Astrocyte of the hippocampus (primary cell): ENCODE results near the gene GFOD1.
"Not testable (repeated sequence)": the region's sequence is repeated elsewhere in the genome, so short reads cannot be mapped to it uniquely, and the experiment has no call there.

ENCODE experiments used
- DNase-seq: peaks from one replicate; pipeline ENCODE4 v3.0.0; 2011; ENCODE audit warnings: low read depth, low spot score

The GFOD1 gene

DNA sequence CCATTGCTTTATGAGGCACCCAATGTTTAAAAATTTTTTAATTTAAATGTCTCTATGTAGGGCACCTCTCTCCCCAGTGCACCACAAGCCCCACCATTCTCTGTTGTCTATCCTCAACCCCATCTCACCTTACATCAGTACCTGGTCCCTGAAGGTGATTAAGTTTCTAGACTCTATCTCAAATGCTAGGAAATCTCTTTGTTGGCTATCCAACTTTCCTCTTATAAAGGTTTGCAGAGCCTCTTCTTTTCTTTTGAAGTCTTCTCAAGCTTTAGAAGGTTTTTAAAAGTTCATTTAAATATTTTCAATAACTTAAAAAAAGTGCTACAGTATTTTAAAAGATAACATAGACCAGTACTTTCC is 82.5 kb downstream of the GFOD1 start:
- no peak for DNase-seq

GRCh38 chr6:13404228-13404891 is 83.0 kb downstream of the GFOD1 start:
- peak; percentile 61 for DNase-seq

- DNase-seq: peak; percentile 71
Observed at GRCh38 chr6:13402711-13403110, 84.7 kb downstream of the GFOD1 start.

DNA sequence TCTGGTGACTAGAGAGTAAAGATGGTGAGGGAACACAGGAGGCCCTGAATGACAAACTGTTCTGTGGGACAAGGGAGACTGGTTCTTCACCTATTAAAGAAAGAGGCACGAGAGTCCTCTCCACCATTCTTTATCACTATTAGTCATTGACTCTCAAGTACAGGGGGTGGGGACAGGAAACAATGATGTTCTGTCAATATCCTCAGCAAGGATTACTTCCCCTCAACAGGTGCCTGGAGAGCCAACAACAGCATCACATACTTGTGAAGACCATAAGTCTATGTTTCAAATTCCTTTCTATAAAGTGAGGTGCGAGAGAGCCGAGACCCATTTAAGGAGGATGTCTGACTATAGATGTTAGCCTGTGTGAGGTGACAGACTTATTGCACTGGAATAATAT is 86.6 kb downstream of the GFOD1 start:
- DNase-seq: no peak

GRCh38 chr6:13398421-13398994 is 88.9 kb downstream of the GFOD1 start:
- DNase-seq: no peak

DNA sequence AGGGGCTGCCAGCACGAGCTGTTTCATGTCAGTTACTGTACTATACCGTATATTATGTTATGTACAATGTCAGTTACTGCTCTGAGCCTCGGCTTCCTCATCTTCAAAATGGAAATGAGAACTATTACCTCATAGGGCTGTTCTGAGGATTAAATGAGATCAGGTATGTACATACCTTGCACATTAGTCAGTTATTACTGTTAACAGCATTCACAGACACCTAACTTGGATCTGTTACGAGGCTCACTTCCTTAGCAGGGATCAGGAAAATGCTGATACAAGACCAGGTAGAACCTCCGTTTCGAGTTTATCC is 89.4 kb downstream of the GFOD1 start:
- no peak for DNase-seq

DNA sequence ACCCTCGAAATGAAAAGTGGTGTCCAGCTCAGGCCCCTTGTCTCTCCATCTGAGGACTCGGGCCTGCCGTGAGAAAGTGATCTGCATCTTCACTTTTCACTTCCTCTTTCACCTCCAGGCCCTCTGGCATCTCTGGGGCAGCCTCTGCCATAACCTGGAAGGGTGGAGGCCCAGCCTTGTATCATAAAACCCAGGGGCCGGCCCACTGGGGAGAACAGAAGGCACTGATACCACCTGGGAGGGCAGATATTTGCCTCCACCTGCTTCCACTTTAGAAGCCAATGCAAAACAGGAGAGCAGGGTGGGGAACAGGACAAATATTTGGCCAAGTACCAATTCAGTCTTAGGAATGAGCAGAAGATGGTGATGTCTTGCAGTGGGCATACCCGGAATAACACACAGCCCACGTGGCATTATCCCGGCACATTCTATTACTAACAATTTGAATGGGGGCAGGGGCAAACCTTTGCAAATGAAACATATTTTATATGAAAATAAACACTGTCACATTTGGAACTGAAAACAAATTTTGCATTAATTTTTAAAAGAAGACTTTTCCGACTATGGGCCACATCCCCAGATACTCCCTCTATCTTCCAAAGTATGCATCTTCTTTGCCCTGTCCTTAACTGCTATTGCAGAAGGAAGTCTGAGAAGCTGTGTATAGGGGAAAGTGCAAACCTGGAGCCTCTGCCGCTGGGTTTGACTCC is 89.9 kb downstream of the GFOD1 start:
- DNase-seq: no peak

GRCh38 chr6:13396241-13396792 is 91.1 kb downstream of the GFOD1 start:
- DNase-seq: no peak

- peak; percentile 87 for DNase-seq
Observed at GRCh38 chr6:13395272-13396237, 91.8 kb downstream of the GFOD1 start.

DNA sequence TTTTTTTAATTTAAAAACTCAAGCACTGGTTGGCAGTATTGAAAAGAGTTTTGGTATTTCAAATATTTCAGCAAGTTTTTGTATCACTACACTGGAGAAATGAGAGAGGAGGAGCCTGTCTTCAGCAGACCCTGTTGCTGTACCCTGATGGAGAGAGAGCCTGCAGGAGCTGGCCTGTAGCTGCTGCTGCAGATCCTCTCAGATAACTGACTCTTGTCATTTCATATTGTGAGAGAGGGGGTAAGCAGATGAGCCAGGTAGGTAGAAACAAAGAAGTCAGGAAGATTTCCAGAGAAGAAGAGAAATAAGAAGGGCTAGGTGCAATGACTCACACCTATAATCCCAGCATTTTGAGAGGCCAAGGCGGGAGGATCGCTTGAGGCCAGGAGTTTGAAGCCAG is 94.9 kb downstream of the GFOD1 start:
- no peak for DNase-seq

DNA sequence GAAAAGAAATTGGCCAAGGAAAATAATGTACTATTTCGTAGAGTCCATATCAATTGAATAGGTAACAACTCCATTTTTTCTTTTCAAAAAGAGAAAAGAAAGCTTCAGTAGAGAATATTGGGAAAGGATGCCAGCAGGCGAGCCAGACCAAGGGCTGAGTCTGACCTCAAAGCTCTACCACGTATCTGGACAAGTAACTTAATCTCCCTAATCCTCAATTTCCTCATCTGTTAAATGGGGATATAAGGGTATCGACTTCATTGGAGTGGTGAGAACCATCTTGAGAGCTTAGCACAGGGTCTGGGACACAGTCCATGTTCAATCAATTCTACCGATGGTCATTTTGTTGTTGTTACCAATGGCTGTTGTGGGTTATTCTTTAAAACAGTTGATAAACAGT is 95.9 kb downstream of the GFOD1 start:
- no peak for DNase-seq

- DNase-seq: no peak
Observed at GRCh38 chr6:13390658-13391057, 96.7 kb downstream of the GFOD1 start.

- DNase-seq: not testable (repeated sequence)
Observed at GRCh38 chr6:13389237-13389636, 98.2 kb downstream of the GFOD1 start.

DNA sequence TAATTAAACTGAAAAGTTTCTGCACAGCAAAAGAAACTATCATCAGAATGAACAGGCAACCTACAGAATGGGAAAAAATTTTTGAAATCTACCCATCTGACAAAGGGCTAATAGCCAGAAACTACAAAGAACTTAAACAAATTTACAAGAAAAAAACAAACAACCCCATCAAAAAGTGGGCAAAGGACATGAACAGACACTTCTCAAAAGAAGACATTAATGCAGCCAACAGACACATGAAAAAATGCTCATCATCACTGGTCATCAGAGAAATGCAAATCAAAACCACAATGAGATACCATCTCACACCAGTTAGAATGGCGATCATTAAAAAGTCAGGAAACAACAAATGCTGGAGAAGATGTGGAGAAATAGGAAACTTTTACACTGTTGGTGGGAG is 98.6 kb downstream of the GFOD1 start:
- DNase-seq: not testable (repeated sequence)

- no peak for DNase-seq
Observed at GRCh38 chr6:13384966-13385365, 102.4 kb downstream of the GFOD1 start.

GRCh38 chr6:13384506-13384905 is 102.9 kb downstream of the GFOD1 start:
- no peak for DNase-seq

DNA sequence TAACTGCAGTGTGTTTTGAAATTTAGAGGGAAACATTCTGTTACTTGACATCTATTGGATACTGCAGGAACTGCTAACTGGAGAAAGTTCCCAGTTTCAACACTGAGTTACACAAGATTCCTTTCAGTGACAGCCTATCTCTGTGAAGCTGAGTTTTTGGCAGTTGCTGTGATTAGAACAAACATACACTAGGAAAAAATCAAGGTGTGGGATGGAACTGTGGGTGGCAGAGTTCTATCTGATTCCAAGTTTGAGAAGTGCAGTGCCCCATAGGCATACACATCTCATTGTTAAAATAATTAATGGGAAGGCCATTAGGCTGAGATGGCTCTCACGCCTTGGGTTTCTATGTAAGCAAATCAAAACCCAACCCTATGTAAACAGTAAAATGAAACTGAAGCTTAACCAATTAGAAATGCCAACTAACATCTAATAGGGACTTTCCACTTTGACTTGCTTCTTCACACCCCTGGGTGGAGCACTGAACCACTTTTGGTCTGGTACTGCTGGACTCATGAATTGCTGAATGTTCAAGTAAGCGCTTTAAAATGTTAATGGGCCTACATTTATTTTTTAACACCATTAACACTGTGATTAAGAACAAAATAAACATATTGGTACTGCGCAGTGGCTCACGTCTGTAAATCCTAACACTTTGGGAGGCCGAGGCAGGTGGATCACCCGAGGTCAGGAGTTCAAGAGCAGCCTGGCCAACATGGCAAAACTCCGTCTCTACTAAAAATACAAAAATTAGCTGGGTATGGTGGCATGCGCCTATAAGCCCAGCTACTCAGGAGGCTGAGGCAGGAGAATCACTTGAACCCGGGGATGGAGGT is 103.9 kb downstream of the GFOD1 start:
- DNase-seq: peak; percentile 56

GRCh38 chr6:13380761-13381160 is 106.6 kb downstream of the GFOD1 start:
- no peak for DNase-seq

GRCh38 chr6:13378669-13379590 is 108.5 kb downstream of the GFOD1 start:
- no peak for DNase-seq
